GM19043 (cell line): Measurements from ENCODE around the gene FRZB.
"Not testable (repeated sequence)": the region's sequence is repeated elsewhere in the genome, so short reads cannot be mapped to it uniquely, and the experiment has no call there.

Experiments used
- ATAC-seq: cut with Tn5 transposase; IDR thresholded peaks from one replicate; pipeline ENCODE4 v1.9.1; 2021; ENCODE audit warnings: low read depth; ENCODE audit not compliant: unreplicated experiment

Gene FRZB

DNA sequence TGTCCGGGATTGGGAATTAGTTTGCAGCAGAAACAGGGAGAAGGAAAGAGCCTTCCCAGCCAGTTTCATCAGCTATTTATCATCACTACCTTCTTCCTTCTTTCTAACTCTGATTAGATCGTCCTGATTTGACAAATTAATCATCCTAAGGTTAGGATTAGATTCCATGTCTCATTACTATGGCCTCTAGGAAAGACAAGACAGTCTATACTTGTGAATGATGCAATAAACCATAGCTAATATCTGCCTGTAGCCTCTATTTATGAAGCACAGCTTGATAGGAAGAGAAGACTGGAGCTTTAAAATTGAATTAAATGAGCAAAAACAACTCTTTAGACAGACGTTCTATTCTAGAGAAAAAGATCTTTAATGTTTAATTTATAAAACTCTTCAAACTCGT is 25.2 kb upstream of the FRZB start:
- no peak for ATAC-seq

DNA sequence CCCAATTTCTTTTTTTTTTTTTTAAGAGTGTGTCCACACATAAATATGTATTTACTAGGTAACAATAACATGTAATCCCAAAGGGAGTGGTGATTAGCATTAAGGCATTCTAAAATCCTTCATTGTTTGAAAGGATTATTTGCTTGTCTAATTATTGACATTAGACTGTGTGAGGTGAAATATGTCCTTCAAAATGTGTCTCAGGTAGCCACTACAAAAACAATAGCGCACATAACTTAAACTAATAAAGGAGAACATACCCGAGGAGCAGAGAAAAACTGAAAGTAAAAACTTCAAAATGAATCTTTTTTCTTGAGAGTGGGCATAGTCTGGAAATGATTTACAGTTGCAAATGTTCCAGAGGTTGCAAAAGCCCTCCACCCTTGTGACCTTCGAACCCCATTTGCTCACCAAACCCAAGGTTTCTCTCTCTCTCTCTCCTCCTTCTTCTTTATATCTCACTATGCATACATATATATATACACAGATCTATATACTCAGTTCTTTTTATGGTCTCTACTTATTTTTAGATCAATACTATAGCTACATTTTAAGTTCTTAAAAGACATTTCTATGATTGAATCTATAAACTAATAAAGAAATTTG is 24.4 kb upstream of the FRZB start:
- ATAC-seq: no peak

DNA sequence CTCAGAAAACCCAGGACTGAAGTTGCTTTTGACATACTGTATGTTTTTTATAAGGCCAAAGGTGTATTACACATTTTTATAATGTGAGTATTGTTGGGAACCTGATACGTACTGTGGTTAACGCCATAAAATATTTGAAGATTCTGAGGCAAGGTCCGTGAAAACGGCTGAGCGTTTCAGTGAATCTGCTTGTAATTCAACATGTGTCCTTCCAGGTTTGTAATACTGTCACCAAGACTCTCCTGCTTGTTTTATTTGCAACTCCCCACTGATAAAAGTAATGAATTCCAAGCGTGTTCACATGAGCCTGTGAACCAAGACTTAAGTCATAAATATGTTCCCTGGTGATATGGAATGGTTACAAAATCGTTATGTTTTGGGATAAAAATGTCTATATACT is 23.9 kb upstream of the FRZB start:
- ATAC-seq: no peak

DNA sequence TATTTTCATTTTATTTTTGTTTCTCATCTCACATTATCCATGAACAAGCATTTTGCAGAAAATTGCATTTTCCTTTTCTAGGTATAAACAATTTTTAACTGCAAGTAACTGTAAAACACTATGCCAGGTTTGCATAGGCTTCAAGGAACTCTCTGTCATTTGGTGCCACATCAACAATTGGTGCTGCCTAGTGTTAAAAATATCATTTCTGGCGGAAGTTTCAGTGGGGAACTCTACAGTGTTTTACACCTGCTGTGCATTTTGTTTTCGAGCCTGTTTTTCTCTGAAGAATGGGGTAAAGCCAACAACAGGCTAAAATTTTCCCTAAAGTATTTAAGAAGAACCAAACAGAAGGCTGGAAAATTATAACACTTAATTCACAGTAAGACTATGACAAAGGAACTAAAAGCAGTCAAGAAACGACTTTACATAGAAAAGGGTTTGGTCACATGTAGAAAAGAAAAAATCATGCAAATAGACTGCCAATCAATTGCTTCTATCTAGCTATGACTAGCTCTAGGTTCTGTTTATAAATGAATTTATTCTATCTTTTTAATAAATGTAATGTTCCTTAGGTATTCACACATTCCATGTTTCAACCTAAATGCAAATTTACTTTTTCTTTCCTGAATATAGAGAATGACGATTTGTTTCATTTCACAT is 21.4 kb upstream of the FRZB start:
- ATAC-seq: no peak

DNA sequence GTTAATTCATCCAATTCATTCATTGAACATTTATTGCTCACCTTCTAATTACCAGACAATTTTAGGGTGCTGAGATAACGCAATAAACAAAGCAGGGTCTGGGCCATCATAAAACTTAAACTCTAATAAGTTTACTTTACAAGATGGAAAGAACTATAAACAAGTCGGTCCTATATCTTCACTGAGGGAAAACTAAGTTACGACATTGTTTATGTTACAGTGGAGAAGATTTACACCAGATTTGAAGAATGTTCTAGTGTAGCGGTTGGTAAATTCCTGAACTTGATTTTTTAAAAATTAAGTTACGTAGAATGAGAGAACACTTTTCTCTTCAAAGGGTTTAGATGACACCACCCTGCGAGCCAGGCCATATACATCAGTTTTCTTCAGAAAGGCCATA is 20.7 kb upstream of the FRZB start:
- no peak for ATAC-seq

DNA sequence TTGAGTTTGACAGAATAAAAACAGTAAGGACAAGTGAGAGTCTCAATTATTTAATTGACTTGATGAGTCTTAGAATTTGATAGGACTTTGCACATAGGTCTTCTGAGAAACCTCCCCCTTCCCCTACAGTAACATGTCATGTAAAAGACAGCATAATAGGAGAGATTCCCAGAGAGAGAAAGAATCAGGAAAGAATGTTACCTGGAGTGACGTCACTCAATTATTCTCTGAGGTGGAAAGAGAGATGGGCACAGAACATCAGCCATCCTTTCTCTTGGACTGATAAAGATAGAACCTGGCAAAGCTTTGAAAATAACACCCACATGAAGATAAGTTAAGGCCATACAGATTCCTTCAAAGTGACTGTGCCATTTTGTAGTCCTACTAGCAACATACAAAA is 19.3 kb upstream of the FRZB start:
- ATAC-seq: no peak

DNA sequence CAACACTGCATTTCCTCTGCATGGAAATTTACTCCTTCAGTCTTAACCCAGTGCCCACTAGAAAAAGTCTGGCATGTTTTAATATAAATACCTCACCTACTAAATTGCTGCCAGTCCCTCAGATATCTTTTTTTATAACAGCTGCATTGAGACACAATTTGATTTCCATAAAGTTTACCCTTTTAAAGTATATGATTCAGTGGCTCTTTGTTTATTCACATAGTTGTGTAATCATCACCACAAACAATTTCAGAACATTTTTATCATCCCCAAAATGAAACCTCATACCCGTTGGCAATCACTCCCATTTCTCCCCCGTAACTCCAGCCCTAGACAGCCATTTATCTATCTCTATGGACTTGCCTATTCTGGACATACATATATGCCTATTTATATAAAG is 17.0 kb upstream of the FRZB start:
- no peak for ATAC-seq

DNA sequence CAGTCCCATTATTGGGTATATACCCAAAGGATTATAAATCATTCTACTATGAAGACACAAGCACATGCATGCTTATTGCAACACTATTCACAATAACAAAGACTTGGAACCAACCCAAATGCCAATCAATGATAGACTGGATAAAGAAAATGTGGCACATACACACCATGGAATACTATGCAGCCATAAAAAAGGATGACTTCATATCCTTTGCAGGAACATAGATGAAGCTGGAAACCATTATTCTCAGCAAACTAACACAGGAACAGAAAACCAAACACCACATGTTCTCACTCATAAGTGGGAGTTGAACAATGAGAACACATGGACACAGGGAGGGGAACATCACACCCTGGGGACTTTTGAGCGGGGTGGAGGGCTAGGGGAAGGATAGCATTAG is 13.7 kb upstream of the FRZB start:
- not testable (repeated sequence) for ATAC-seq

DNA sequence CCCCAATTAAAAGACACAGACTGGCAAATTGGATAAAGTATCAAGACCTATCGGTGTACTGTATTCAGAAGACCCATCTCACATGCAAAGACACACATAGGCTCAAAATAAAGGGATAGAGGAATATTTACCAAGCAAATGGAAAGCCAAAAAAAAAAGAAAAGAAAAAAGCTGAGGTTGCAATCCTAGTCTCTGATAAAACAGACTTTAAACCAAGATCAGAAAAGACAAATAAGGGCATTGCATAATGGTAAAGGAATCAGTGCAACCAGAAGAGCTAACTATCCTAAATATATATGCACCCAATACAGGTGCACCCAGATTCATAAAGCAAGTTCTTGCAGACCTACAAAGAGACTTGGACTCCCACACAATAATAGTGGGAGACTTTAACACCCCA is 10.2 kb upstream of the FRZB start:
- ATAC-seq: not testable (repeated sequence)

DNA sequence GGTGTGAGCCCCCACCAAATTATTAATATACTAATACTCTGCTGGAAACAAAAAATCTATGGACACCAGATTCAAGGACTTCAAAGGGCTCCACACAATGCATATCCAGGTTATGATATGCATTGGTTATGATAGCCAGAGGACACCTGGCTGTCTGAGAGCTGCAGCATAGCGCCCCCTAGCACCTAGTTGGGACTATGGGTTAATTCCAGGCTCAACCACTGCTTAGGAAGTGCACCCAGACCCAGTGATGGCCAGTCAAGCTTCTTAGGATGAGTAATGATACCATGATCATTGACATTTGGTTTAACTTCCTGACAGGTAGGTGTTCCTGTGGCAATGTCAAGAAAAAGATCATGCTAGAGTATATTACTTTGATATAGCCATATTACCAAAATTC is 3.8 kb upstream of the FRZB start:
- ATAC-seq: no peak

DNA sequence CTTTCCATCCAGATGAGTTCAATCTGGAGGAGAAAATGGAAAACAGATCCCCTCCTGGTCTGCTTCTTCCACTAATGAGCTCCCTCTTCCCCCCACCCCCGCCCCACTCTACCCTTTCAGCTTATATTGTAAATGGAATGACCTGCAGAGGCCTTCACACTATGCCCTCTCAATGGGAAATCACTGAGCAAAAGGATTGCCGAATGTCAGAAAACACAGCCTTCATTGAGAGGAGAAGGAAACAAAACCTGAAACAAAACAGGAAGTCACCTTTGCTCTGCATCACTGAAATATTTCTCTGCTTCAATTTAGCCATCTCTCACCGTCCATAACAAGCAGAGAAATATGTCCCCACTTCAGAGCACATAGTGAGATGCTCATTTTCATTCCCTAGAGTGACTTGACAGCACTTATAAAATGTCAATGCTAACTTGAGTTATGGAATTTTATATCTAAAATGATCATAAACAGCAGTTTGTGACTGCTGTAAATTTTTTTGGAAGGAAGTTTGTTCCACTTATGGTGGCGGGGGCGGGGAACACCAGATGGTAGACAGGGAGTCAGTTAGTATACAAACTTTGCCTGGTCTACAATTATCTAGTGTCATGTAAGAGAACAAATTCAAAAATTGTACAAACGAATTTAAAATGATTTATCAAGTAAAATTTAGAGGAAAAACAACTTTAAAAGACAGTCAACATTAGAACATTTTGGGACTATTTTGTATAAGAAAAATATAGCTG is 1.8 kb upstream of the FRZB start:
- no peak for ATAC-seq

DNA sequence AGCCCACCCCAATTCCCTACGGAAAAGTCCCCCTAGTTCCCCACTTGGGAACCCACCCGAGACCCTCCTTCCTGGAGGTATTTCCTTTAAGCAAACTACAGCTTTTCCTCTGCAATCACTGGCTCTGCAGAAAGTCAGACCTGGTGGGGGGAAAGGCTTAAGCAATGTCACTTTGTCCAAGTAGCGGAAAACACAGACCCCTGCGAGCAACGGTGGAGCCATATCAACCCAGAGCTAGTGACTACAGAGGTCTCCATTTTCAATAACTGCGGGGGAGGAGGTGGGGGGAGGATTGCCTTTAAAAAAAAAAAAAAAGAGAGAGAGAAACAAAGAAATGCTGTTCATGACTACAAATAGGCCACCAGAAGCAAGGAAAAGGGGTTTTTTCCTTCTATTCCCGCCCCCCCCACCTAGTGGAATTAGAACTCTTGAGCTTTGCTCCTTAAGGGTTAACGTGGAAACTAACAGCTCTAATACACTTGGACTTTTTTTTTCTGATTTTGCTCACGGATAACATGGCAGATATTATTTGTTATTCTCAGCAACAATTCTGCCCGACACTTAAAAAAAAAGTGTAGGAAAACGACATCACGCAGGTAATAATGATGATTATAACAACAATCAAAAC is 1.1 kb upstream of the FRZB start:
- ATAC-seq: no peak

DNA sequence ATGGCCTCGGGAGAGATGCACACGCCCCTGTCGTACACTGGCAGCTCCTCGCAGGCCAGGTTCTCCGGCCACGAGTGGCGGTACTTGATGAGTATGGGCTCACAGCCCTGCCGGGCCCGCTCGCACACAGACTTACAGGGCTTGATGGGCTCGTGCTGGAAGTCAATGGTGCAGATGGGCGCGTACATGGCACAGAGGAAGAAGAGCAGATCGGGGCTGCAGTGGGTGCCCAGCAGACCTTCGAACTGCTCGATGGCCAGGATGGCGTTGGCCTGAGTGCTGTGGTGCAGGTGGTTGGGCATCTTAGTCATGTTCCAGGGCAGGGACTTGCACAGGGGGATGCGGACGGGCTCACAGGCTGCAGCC is 359 bp downstream of the FRZB start:
- no peak for ATAC-seq

DNA sequence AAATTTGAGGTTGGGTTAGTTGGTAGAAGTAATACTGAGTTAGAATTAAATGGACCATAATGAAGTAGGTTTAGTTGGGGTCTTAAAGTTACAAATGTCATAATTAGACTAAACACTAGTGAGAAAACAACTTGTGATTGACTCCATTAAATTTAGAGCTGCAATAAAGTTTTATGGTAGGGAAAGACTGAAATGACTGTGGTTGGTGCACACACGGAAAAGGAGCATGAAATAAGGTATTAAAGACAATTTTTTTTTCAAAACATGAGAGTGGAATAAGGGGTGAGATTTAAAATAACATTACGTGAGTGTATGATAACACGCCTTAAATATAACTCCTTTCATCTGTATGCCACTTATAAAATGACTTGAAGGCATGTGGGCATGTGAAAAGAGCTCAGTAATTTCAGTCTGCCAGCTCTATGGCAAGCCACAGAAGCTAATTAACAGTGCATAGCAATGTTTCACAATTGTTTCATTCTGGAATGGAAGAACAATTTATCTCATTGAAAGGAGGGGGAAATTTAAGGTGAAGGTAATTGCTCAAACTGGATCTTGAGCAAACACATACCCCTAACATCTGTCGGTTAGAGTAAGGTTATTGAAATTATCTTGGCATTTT is 1.4 kb downstream of the FRZB start:
- no peak for ATAC-seq

DNA sequence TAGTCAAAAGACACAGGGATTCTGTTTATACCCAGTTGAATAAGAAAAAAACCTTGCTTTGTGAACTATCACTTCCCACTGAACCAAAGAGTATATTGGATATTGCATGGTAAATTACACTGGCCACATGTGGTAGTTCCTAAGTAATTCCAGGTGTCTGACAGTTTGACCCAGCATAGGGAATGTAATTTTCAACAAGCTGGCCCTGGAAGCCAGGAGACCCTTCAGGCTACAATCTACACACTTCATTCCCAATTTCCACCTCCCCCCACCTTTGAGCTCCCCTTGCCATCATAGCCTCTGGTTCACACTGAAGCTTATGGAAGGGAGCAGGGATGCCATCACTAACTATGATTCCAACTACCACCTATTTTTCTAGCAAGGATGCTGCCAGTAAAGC is 2.8 kb downstream of the FRZB start:
- ATAC-seq: no peak

DNA sequence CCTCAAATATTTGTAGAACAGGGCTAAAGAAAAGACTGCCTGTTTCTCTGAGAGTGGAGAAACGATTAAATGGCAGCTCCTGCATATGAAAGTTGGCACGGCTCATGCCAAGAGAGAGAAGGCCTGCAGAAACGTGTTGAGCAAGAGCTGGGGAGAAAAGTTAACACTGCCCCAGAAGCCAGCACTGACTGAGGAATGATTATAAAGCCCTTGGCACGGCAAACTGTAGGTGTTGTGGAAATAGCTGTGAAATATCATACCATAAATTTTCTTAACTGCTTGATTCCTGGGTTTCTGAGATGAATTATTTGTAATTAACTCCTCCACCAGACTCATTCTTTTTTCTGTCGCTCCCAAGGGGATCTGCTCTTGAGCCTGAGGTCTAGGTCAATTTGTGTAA is 4.3 kb downstream of the FRZB start:
- ATAC-seq: no peak

DNA sequence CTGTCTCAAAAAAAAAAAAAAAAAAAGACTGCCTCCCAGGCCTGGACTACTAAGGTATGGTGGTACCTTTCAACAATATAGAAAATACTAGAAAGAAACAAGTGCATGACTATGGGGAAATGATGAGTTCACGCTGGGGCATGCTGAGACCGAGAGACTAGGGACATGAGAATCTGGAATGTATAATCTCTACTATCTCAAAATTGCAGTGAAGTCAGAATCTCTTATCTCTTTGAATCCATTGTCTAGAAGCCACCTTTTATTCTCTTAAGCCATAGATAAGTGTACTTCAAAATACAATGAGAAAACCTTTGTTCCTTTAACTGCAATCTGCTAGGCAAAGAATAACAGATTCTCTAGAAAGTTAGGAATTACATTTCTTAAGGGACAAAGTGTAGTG is 5.6 kb downstream of the FRZB start:
- no peak for ATAC-seq

DNA sequence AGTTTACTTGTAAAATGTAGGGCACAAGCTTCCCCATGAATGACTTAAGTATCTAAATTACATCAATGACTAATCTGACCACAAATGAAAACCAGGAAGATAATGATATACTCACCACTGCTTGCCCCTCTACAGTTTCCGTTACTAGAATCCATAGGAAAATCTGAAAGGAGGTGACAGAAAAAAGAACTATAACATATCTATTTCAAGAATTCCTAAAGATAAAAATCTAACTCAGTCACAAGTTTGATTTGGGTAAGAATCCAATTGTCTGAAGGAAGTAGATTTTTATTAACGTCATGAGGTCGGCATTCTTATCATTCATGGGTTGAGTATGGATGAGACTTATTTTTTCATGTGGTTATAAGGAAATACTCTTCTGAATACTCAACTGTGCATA is 7.8 kb downstream of the FRZB start:
- ATAC-seq: no peak

DNA sequence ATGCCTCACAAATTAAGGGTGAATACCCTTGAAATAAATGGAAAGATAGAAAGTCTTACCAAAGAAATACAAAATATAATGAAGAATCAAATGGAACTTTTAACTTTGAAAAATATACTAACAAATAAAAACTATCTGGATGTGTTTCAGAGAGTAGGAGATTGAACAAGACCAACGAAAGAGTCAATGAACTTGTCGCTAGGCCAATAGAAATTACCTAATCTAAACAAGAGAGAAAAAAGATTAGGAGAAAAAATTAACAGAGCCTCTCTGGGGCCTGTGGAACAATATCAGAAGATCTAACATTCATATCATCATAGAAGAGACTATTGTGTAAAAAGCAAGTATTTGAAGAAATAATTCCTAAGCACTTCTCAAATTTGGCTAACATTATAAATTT is 11.1 kb downstream of the FRZB start:
- ATAC-seq: no peak

DNA sequence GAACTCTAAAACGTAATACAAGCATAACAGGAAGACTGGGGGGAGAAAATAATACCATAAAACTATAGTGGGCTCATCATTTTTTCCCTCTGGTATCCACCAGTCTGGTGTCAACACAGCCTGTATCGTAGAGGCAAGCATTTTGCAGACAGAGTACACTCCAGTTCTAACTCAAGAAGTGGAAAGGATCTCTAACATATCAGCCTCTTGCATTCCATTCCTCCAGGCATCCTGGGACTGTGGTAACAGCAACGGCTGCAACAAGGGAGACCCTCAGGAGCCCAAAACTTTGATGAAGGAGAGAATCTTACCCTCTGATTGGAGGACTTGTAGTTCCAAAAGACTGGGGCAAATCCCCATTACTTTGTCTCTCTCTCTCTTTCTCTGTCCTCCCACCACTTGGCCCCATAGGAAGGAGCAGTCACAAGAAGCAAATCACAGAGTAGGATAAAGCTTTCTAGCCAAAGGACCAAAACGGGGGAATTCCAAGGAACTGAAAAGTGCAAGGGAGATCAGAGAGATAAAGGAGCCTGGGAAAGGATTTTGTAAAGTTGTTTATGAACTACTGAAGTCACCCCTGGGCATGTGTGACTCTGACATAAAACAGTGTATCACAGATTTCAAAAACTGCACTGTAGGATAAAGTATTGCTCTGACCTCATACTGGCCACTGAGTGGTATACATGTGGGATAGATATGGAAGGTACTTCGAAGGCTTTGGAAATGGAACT is 11.9 kb downstream of the FRZB start:
- no peak for ATAC-seq

DNA sequence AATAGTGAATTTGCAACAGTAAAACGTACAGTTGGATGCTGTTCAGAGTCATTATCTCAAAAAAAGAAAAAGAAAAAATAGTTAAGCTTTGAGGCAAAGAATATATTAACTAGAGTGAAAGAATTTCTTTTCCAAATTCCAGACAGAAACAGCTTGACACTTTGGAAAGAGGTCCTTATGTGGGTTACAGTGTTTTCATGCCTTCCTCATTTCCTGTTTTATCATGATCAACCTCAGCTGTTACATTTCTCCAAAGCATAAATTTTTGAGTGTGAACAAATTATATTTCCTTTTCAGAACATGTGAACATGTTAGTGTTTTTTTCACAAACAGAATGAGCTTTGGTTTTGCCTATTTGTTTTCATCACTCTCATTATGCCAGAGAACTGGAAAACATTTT is 13.6 kb downstream of the FRZB start:
- no peak for ATAC-seq
